Muscle of back (tissue), 11 donors: ENCODE data around the gene MBD5. TPM values are rescaled to one million over a fixed set of nuclear protein-coding genes. Genes with fewer than 3 reads are reported as not detected.

Experiments
- DNase-seq, 3 donors: peaks; one replicate each; pipeline versions ENCODE4 v3.0.0 to v3.0.0-alpha.2; 2013
- polyA plus RNA-seq, 10 donors: library from polyadenylated mRNA; unstranded; fragments of 120-200 nt; gene quantifications; one replicate each; pipeline ENCODE4 v1.2.1, GENCODE V29; 2013; ENCODE audit not compliant: insufficient read length in 10 of 10

Gene MBD5
- polyA plus RNA-seq, 10 donors, result 16.4 to 27.5 (median 22.4) TPM

DNA sequence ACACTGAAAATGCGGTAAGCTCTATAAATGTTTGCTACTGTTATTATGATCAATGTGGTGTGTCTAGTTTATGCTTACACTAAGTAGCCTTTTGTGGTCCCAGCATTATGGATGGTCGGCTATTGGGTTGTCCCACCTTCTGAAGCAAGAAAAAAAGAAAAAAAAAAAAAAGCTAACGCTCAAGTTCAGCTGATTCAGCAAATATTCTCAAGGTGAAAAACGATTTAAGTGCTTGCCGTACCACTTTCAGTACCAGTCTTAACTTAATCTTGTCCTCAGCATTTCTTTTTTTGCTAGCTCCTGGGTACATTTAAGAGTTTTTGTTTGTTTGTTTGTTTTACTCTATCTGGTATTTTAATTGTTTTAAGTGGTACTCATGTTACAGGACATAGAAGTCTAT, 87.5 kb downstream of the MBD5 start:
- DNase-seq, result no peak

DNA sequence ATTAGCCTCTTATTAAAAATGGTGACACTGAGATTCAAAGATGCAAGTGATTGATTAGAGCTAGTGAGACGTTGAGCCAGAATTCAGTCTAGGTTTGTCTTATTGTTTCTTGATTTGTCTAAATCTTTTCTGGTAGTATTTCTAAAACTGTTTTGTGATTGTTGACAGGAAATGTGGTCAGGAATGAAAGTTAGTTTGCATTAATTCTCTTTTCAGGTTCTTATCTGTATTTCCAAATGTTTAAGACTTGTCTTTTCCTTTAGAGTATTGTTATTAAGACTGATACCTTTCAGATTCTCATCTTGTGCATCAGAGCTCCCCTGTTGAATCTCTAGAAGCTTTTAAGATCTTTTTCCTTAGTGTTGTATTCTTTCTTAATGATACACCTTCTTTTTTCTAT, 89.3 kb downstream of the MBD5 start:
- no peak for DNase-seq

DNA sequence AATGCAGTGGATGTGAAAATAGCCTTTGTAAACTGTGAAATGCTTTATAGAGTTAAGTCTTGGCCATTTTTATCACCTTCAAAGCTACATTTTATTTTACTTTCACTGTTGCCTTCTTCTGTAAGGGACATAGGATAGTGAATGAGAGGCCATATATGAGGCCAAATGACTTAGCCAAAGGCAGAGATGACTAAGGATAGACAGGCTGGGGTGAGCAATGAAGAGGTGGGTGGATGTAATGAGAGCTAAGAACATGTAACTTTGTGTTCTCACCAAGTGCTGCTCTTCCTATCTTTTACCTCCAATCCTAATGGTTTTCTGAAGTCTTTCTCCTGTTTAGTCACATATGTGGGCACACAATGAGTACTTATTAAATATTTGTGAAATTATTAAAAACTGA, 101.9 kb downstream of the MBD5 start:
- DNase-seq, result no peak

DNA sequence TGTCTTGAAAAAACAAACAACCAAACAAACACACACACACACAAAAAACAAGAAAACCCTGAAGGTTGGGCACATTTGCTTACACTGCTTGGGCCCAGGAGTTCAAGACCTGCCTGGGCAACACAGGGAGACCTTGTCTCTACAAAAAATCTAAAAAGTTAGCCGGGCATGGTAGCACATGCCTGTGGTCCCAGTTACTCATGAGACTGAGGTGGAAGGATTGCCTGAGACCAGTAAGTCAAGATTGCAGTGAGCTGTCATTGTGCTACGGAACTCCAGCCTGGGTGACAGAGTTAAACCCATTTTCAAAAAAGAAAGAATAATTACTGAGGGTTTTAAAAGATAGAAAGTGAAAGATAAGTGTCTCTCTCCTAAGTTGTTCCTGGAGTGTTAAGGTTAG, 103.4 kb downstream of the MBD5 start:
- no peak for DNase-seq

DNA sequence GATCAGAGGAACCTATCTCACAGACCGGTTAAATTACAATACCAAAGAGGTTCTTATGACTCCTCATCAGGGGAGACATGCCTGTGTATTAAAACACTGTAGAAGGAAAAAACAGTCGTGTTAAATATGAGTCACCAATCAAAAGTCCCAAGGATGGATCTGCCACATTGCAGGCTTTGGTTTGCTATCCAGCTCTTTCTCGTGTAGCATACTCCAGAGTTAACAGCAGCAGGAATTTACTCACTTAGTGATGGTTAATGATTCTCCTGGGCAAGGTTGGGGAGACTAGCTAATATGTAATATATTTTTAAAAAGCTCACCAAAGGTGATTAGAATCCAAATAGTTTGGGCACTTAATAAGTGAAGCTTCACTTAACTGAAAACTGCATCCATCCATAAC, 109.7 kb downstream of the MBD5 start:
- DNase-seq, result peak in 1 of 3 donors; percentile 18

DNA sequence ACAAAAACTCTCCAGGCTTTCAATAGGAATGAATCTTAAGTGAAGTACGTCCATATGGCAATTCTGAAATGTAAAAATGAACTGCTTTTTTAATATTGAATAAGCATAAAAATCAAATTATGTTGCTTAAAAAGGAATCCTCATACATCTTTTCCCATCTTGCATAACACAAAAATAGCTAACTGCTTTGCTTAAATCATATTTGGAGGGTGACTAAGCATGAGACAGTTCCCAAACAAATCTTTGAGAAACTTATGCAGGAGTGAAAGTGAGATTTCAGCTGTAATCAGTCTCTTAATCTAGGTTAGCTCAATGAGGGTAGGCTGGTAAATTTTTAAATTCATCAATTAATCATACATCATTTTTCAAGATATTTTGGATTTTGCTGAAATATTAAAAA, 111.5 kb downstream of the MBD5 start:
- peak in 1 of 3 donors; percentile 13 for DNase-seq

DNA sequence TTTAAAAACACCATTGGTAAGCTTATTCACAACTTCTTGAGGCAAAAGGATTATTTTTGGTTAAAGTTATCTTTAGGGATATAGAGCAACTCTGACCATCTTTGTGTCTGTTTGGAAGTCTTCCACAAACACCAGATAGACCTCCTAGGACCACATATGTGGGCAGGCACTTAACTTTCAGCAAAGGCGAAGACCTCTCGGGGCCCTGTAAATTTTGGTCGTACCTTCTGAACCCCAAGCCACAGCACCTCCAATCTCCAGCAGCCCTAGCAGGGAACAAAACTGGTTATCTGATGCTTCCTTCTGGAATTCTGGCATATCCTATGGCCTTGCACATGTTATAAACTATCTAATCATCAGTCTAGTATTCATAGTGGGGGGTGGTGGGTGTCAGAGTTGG, 114.8 kb downstream of the MBD5 start:
- no peak for DNase-seq

DNA sequence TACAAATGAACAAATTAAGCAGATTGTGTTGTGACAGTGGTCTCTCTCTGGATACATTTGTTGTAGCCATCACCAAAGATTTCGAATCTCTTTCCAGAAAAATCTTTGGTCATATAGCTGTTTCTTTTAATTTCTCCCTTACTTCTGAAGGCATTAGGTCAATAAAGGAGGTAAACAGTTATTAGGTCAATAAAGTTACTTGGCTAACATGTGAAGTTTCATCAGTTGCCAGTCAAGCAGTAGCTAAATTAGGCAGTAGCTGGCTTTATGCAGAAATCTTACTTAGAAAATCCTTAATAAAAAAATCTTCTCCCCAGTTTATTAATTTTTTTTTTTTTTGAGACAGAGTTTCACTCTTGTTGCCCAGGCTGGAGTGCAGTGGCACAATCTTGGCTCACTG, 115.5 kb downstream of the MBD5 start:
- no peak for DNase-seq

DNA sequence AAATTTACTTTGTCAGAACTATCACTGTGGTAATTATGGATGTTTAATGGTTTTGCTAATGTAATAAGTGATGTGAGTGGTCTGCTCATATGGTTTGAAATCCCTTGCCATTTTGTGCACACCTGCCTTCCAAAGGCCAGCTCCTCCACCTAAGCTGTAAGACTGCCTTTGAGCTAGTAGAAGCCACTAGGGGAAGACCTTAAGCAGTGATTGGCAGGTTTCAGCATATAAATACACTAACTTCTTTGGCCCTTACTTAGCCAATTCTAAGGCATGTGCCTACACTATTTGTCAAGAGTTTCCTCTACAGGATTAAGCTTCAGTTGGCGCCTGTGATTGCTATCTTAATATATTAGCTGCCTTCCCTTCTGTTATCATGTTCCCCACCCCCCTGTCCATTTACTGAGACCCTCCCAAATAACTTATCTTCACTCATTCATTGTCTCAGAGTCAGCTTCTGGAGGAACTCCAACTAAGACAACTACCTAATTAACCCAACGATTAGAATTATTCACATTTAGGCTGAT, 141.1 kb downstream of the MBD5 start:
- DNase-seq, result no peak

DNA sequence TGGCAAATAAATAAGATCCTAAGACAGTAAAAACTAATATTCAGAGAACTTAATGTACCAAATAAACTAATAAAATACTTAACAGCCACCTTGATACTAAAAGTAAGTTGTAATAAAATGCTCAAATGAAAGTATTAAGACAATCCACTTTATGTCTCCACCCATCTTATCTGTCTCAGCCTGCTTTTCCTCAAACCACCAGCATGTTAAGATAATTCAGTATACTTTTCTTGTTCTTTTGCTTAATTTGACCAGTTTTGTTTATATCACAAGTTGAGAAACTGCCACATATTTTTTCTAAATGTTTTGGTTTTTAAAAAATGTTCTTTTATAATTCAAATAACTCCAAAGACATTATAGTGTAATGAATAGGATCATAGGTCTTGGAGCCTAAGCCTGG, 142.0 kb downstream of the MBD5 start:
- DNase-seq, result no peak

DNA sequence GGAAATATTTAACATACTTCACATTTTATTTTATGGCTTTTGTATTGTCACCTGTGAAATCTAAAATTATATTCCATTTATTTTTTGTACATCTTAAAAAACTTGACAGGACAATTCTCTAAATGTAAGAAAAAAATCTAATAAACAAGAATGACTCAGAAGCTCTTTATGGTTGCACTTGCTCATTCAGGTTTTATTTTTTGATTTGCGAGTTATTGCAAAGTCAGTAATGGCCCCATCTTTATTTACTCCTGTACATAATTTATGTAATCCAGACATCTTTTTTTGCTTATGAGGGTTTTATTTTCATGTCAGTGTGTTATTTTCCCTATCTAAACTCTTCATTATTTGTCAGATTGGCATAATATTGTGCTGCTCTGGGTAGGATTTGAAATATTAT, 145.1 kb downstream of the MBD5 start:
- no peak for DNase-seq

DNA sequence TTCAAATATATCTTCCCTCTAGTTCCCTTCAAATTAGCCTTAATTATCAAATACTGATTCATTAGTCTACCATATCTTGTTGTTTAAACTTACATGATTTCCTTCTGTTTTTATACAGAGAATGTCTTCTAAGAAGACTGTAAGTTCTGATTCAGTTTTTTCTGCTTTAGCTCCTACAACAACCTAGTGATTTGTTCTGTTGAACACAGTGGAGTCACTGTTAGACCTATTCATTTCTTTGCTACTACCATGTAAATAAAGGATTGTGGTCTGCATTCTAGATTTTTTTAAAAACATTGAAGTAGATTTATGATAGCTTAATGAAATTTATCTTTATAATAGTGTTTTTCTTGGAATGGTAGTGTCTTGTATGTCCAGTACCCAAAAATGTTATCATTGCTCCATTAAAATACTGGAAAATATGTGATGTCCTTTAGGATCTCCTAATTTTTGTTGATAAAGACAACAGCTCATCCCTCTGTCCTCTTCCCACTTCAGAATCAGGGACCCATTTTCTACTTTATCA, 146.4 kb downstream of the MBD5 start:
- DNase-seq, result no peak

DNA sequence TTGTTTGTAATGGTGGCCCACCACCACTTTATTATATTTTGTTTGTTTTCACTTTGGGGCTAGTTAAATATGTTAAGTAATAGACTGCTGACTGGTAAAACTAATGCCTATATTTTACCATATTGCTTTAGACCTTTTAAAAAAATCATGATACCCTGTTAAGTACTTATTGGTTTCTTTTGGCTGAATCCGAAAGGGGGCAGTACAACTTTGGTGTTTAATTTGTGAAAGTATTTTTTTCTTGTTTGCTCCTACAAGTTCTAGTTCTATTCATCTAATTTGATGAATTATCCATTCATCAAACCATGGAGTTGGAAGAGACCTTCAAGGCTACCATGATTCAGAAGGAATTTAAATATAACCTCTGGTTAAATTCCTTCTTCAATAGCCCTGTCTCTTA, 147.0 kb downstream of the MBD5 start:
- no peak for DNase-seq

DNA sequence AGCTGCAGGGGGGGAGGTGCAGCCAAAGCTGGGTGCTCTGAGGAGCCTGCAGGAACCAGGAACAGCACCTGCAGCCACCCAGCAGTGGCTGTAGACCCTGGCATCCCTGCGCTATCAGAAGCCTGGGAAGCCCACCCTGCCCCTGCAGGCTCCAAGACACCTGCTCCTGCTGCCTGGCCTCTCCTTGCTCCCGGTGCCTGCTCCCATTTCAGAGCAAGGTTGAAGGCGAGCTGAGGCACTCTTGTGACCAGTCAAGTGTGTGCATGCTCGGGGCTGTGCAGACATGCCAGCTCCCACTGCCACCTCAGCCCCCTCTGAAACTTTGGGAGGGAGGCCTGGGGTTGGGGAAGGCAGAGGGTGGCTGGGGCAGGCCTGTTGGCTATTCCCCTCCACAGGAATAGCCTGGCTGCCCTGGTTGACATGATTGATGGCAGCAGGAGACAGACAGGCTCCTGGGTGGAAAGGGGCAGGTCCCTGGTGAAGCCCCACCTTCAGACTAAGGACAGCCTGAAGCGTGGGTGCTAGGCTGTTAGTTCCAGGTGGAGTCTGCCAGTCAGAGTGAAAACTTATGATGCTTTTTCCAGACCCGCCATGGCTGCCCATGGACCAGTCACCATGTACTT, 151.4 kb downstream of the MBD5 start:
- no peak for DNase-seq

DNA sequence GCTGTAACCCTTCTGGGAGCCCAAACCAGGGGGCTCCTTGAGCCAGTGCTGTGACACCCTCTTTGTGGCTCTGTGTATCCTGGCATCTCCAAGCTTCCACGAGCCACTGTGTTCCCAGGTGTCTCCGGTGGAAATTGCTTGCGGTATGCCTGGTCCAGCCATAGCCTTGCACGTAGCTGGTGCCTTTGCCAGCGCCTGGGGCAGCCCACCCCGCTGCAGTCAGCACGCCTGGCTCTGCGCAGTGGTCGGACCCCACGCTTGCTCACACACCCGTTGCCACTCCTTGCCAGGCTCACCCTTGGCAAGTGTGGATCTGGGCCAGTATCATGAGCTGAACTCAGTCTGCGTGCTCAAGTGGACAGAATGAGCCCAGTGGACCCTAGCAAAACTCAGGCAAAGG, 152.3 kb downstream of the MBD5 start:
- DNase-seq, result no peak

DNA sequence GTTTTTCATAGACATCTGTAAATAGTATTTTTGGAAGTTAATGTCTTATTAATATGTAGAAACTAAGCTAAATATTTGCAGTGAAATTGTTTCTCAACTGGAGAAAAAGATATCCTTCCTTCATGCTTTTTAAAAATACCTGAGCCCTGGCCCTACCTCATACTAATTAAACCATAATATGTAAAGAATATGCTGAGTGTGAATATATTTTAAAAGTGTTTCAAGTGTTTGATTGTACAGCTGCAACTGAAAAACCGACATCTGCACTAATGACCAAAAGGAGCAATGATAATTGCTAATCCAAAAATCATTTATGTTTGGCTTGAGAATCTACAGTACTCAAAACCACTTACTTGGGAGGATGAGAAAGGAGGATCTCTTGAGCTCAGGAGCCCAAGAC, 156.7 kb downstream of the MBD5 start:
- DNase-seq, result no peak

DNA sequence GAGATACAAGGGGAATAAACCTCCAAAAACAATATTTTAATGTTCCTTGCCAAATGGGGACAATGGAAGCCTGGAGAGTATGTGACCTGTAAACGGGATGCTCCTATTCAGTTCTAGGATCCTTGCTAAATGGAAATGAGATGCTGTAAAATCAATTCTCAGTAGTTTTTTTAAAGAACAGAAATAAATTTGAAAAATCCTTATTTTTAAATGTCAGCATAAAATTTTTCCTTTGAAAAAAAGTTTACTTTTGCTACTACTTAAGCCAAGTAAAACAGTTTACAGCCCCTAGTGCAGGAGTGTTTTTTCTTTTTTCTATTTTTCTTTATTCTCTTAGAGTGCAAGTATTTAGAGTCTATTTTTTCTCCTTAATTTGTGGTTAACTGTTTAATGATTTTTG, 158.8 kb downstream of the MBD5 start:
- DNase-seq, result no peak

DNA sequence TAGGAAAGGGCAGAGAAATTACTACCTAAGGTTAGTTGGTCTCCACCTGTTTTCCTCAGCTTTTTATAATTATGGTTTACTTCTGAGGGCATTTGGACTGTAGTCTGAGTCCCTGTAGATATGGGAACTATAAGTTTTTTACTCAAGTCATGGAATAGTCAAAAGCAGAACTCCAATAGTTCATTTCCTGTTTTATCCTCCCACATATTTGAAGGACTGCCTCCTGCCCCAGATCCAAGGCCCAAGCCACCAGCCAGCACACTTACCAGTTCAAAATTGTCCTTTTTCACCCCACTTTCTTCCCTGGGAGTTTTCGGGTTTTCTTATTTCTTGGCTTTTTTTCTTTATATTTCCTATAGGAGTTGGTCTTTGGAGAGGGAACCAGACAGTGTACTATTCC, 164.1 kb downstream of the MBD5 start:
- no peak for DNase-seq

DNA sequence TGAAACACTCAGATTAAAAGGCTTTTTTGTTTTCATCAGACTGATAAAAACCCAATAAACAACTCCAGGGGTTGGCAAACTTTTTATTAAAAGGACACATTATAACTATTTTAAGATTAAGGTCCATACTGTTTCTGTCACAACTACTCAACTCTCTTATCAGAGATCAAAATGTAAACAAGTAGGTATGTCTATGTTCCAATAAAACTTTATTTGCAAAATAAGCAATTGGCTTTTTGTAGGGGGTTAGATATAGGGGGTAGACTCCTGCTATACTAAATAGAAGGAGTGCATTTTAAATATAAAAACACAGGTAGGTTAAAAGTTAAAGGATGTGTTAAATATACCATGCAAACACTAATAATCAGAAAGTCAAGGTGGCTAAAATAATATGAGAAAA, 174.0 kb downstream of the MBD5 start:
- DNase-seq, result no peak

DNA sequence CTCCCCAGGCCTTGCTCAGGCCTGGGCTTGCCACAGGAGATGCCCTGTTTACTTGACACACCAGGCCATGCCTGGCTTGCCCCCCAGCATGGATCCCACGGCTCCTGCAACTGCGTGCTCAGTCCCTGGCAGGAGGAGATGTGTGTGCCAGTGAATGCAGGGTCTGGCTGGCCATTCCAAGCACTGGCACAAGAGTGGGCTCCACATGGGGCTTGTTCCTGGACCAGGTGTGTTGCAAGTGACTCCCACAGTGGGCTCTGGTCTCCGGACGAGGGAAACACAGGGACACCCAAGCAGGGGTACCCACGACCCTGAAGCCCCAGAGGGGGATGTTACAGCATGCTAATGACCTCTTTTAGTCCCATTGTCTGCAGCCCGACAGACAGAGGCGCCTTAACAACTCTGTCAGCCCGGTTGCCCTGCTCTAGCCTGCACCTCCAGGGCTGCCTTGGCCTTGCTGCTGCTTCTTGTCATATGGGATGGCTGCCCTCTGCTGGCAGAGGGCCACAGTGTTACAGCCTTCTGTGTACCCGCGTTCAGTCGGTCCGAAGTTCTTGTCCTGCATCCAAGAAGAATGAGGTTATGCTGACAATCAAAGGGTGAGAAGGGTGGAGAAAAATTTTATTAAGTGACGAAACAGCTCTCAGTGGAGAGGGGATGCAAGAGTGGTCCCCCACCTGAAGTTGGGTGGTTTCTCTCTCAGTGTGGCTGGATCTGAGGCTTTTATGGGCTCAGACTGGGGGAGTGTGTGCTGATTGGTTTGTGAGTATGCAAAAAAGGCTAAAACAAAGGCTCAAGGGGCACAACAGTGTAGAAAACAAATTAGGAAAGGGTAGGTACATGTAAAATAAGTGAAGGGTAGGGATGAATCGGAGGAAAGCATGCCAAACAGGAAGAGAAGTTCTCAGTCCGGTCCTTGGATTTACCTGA, 180.4 kb downstream of the MBD5 start:
- DNase-seq, result peak in 2 of 3 donors; percentile 4 to 10

DNA sequence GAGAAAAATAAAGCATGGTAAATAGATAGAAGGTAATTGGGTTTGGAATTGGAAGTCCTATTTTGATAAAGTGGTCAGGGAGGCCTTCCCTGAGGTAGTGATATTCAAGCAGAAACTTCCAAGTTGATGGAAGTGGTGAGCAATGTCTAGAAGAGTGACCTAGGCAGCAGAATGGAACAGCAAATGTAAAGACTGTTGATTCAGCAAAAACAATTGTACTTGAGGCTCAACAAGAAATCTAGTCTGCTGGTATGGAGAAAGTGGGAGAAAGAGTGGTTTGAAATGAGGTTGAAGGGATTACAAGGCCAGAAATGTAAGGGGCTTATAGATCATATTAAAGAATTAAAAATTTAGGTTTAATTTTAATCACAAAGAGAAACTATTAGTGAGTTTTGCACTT, 181.3 kb downstream of the MBD5 start:
- no peak for DNase-seq

DNA sequence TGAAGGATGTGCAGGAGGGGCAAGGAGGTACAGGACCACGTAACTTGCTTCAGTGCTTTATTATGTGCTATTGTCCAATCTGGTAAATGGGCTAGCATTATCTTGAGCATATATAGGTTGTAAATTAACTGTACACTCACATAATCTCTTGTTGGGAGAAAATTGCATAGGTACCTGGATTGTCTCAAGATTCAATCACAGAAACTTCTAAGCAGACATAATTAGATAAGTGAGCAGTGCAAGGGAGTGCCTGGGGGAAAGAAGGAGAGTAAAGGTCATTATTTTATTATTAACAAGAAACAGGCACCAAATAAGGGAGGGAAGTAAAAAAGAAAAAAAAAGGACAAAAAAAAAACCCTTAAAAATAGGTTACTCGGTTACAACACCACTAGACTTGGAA, 186.2 kb downstream of the MBD5 start:
- DNase-seq, result no peak

DNA sequence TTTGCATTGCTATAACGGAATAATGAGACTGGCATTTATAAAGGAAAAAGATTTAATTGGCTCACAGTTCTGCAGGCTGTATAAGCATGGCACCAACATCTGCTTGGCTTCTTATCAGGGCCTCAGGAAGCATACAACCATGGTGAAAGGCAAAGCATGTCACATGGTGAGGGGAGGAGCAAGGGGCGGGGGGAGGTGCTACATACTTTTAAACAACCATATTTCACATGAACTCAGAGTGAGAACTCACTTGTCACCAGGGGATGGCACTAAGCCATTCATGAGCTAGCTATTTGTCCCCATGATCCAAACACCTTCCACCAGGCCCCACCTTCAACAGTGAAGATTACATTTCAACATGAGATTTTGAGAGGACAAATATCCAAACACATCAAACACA, 188.7 kb downstream of the MBD5 start:
- DNase-seq, result no peak
